ENCODE measurements around the gene UBE2D3.

UBE2D3 gene

DNA sequence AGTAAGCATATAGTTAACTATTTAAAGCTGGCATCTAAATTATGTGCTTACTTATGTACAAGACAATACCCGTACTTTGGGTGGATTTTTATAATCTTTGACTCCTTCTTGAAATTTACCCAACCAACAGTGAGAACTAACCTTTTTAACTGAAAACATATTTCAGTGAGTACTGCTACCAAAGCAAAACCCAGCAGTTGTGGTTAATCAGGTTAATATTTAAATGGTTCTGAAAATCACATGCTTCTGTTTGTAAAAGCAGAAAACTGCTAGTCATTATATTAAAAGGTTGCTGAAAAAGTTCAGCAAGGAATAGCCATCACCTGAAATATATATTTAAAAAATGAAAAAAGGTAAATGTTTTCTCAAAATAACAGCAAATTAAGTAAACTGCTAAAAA lies 20.0 kb downstream of the UBE2D3 start:
- Histone ChIP-seq H4K20me1 (ENCODE audit: insufficient read depth, low read length) (peaks cover 62% of the 10 kb centered on the region), H3K4me2 (ENCODE audit: low read depth, low read length) (no peak overlapping the region), H3K9me2 (replicated peaks; ENCODE audit: insufficient read depth, low read length) (no peaks in the 10 kb centered on the region), H3K79me2 (ENCODE audit: low read length) (peaks cover 100% of the 10 kb centered on the region), H3K9ac (ENCODE audit: low read length) (no peak overlapping the region), H3K36me3 (replicated peaks; ENCODE audit: insufficient read depth, low read length) (peaks cover 43% of the 10 kb centered on the region; the same call in 1 of the 2 replicates), H3F3A (ENCODE audit: insufficient read depth, low read length) (no peaks in the 10 kb centered on the region), H2AFZ (ENCODE audit: low read length) (no peak overlapping the region), H3K9me3 (replicated peaks; ENCODE audit: insufficient read depth, low read length) (no peaks in the 10 kb centered on the region), H3K27me3 (replicated peaks; ENCODE audit: insufficient read depth, low read length) (no peaks in the 10 kb centered on the region), H3K4me1 (ENCODE audit: low read length) (no peaks in the 10 kb centered on the region), H3K27ac (ENCODE audit: low read length) (no peak overlapping the region), H3K4me3 (ENCODE audit: low read length) (no peak overlapping the region)
- TF ChIP-seq, protein P1, sequence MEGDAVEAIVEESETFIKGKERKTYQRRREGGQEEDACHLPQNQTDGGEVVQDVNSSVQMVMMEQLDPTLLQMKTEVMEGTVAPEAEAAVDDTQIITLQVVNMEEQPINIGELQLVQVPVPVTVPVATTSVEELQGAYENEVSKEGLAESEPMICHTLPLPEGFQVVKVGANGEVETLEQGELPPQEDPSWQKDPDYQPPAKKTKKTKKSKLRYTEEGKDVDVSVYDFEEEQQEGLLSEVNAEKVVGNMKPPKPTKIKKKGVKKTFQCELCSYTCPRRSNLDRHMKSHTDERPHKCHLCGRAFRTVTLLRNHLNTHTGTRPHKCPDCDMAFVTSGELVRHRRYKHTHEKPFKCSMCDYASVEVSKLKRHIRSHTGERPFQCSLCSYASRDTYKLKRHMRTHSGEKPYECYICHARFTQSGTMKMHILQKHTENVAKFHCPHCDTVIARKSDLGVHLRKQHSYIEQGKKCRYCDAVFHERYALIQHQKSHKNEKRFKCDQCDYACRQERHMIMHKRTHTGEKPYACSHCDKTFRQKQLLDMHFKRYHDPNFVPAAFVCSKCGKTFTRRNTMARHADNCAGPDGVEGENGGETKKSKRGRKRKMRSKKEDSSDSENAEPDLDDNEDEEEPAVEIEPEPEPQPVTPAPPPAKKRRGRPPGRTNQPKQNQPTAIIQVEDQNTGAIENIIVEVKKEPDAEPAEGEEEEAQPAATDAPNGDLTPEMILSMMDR (IDR thresholded peaks at IDR 0.05; ENCODE audit: low read length): no peak
- TF ChIP-seq EZH2 (optimal IDR thresholded peaks at IDR 0.05; ENCODE audit: low read depth, low read length) (no peak), EZH2phosphoT487 (IDR thresholded peaks at IDR 0.05; ENCODE audit: low read length) (no peak)
- DNase-seq: no peak

DNA sequence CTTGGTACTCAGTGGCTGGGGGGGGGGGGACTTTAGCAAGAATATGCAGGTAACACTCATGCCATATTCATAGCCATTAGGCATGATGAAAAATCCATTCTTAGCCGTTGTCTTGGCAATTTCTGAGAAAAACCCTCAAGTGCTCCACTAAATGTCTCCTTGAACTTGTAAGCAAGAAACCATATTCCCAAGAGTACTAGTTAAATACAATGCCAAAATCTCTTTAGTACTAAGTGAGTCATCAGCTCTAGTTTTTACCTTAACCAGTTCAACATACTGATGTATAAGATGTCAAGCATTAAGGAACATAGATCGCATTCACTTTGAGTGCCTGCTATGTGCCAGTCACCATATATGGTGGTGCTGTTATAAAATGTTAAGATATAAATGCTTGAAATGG lies 27.5 kb downstream of the UBE2D3 start:
- DNase-seq: no peak
- H3K9me3 ChIP-seq (replicated peaks; ENCODE audit: insufficient read depth, low read length): no peaks in the 10 kb centered on the region
- no peak overlapping the region for H2AFZ ChIP-seq (ENCODE audit: low read length)
- no peaks in the 10 kb centered on the region for H3K9me2 ChIP-seq (replicated peaks; ENCODE audit: insufficient read depth, low read length)
- H3K27ac ChIP-seq (ENCODE audit: low read length): no peak overlapping the region
- no peaks in the 10 kb centered on the region for H3K27me3 ChIP-seq (replicated peaks; ENCODE audit: insufficient read depth, low read length)
- H3K4me1 ChIP-seq (ENCODE audit: low read length): no peaks in the 10 kb centered on the region
- peaks cover 68% of the 10 kb centered on the region for H3K79me2 ChIP-seq (ENCODE audit: low read length)
- no peak overlapping the region for H3K4me2 ChIP-seq (ENCODE audit: low read depth, low read length)
- H3F3A ChIP-seq (ENCODE audit: insufficient read depth, low read length): no peaks in the 10 kb centered on the region; the same call in 1 of the 2 replicates
- TF ChIP-seq, protein P1 (IDR thresholded peaks at IDR 0.05; ENCODE audit: low read length): no peak
- TF ChIP-seq EZH2 (optimal IDR thresholded peaks at IDR 0.05; ENCODE audit: low read depth, low read length) (no peak), EZH2phosphoT487 (IDR thresholded peaks at IDR 0.05; ENCODE audit: low read length) (no peak)
- peaks cover 44% of the 10 kb centered on the region for H3K36me3 ChIP-seq (replicated peaks; ENCODE audit: insufficient read depth, low read length)
- H3K4me3 ChIP-seq (ENCODE audit: low read length): no peak overlapping the region
- H3K9ac ChIP-seq (ENCODE audit: low read length): no peak overlapping the region
- peaks cover 10% of the 10 kb centered on the region; the same call in 1 of the 2 replicates for H4K20me1 ChIP-seq (ENCODE audit: insufficient read depth, low read length)

DNA sequence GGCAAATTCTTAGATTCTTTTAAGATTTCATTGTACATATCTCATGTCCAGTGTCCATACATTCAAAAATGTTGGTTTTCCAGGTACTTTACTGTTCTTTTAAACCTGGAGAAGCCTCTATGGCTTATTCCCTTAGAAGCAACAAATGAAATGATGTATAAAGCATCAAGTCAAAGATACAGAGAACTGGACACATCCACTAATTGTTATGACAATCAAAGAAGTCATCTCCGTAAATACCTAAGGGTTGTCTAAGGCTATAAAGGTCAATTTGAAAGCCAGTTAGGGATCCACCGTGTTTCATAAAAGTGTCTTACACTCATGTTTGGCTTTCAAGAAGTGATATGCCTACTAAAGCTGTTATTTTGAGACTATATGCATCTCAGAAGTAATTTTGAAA lies 32.4 kb downstream of the UBE2D3 start:
- no peak overlapping the region for H2AFZ ChIP-seq (ENCODE audit: low read length)
- no peaks in the 10 kb centered on the region for H3K27me3 ChIP-seq (replicated peaks; ENCODE audit: insufficient read depth, low read length)
- H4K20me1 ChIP-seq (ENCODE audit: insufficient read depth, low read length): no peaks in the 10 kb centered on the region; the same call in 1 of the 2 replicates
- H3K27ac ChIP-seq (ENCODE audit: low read length): no peak overlapping the region
- no peak overlapping the region for H3K4me3 ChIP-seq (ENCODE audit: low read length)
- H3K36me3 ChIP-seq (replicated peaks; ENCODE audit: insufficient read depth, low read length): peaks cover 23% of the 10 kb centered on the region
- H3K4me2 ChIP-seq (ENCODE audit: low read depth, low read length): no peak overlapping the region
- peaks cover 4% of the 10 kb centered on the region; the same call in 1 of the 2 replicates for H3F3A ChIP-seq (ENCODE audit: insufficient read depth, low read length)
- H3K9ac ChIP-seq (ENCODE audit: low read length): no peak overlapping the region
- H3K9me2 ChIP-seq (replicated peaks; ENCODE audit: insufficient read depth, low read length): no peaks in the 10 kb centered on the region
- TF ChIP-seq EZH2 (optimal IDR thresholded peaks at IDR 0.05; ENCODE audit: low read depth, low read length): no peak
- TF ChIP-seq, protein P1 (IDR thresholded peaks at IDR 0.05; ENCODE audit: low read length): no peak
- no peak for TF ChIP-seq EZH2phosphoT487 (IDR thresholded peaks at IDR 0.05; ENCODE audit: low read length)
- peaks cover 20% of the 10 kb centered on the region; the same call in 1 of the 2 replicates for H3K79me2 ChIP-seq (ENCODE audit: low read length)
- DNase-seq: no peak
- H3K9me3 ChIP-seq (replicated peaks; ENCODE audit: insufficient read depth, low read length): no peaks in the 10 kb centered on the region
- H3K4me1 ChIP-seq (ENCODE audit: low read length): no peaks in the 10 kb centered on the region
